HepG2 (cell line): Measurements from ENCODE around the gene COL25A1.

ENCODE experiments used
- CTCF ChIP-seq: sonication (generic); formaldehyde crosslinking; IDR thresholded peaks from 2 replicates; pipeline ENCODE4 v1.5.0; 2020; ENCODE audit warnings: mild to moderate bottlenecking, missing genetic modification reagents, moderate library complexity
- GLMP ChIP-seq: sonication (generic); formaldehyde crosslinking; IDR thresholded peaks from 2 replicates; pipeline ENCODE4 v1.9.0; 2021; ENCODE audit warnings: missing genetic modification reagents, mild to moderate bottlenecking, borderline replicate concordance
- POLR2AphosphoS5 ChIP-seq: IDR thresholded peaks from 2 replicates; pipeline ENCODE4 v1.6.1; 2012; ENCODE audit warnings: low read depth, low read length
- SRSF4 ChIP-seq: fragments of 200-400 bp; formaldehyde crosslinking; IDR thresholded peaks from one replicate; pipeline ENCODE4 v1.6.1; 2018; ENCODE audit warnings: mild to moderate bottlenecking, low read depth, low read length, moderate library complexity; ENCODE audit not compliant: poor library complexity, severe bottlenecking
- U2AF2 ChIP-seq: fragments of 200-400 bp; formaldehyde crosslinking; IDR thresholded peaks from 2 replicates; pipeline ENCODE4 v1.6.1; 2017; ENCODE audit warnings: low read depth, mild to moderate bottlenecking, low read length
- USF2 ChIP-seq, 2 experiments: sonication (generic) in 1 of 2; formaldehyde crosslinking in 1 of 2; IDR thresholded peaks; 2 replicates each; pipeline versions ENCODE4 v1.5.1 to v1.6.1; 2011 to 2020; ENCODE audit warnings: borderline replicate concordance in 1 of 2, low read depth in 1 of 2, low read length in 1 of 2, mild to moderate bottlenecking in 1 of 2, missing genetic modification reagents in 1 of 2, moderate library complexity in 1 of 2

- TF ChIP-seq SRSF4, result no peak
- no peak for TF ChIP-seq GLMP
- TF ChIP-seq USF2 (IDR thresholded peaks at IDR 0.05; ENCODE audit: low read depth, low read length), result no peak
- TF ChIP-seq USF2 (CRISPR knock-in tag; IDR thresholded peaks at IDR 0.05; ENCODE audit: borderline replicate concordance), result no peak
- no peak for TF ChIP-seq U2AF2
- TF ChIP-seq CTCF (CRISPR knock-in tag), result no peak
- no peak for TF ChIP-seq POLR2AphosphoS5
Measured at GRCh38 chr4:109037026-109037425, 265.4 kb downstream of the COL25A1 start.
